Ovary (tissue), 9 donors: ENCODE measurements around the gene SMAD3. TPM values are rescaled to one million over a fixed set of nuclear protein-coding genes. Genes with fewer than 3 reads are reported as not detected.
"Not testable (repeated sequence)": the region's sequence is repeated elsewhere in the genome, so short reads cannot be mapped to it uniquely, and the experiment has no call there.

Experiments used
- DNase-seq, 5 donors: peaks; one replicate each; pipeline ENCODE4 v3.0.0-alpha.2; 2019 to 2020
- H3K27ac ChIP-seq, 2 donors: fragments of 200-600 bp; one replicate each; pipeline versions ENCODE4 v1.5.1 to v1.8.0; 2019 to 2022
- H3K27me3 ChIP-seq: fragments of 200-600 bp; one replicate; pipeline ENCODE4 v1.8.0; 2022
- H3K36me3 ChIP-seq: fragments of 200-600 bp; sonication (generic); one replicate; pipeline ENCODE4 v1.5.1; 2019
- H3K4me1 ChIP-seq: one replicate; pipeline ENCODE4 v1.8.1; 2013; ENCODE audit warnings: mild to moderate bottlenecking, moderate library complexity; ENCODE audit not compliant: insufficient read depth
- H3K4me3 ChIP-seq: fragments of 200-600 bp; sonication (generic); one replicate; pipeline ENCODE4 v1.5.1; 2017
- H3K9me3 ChIP-seq, 2 donors: fragments of 200-600 bp in 1 of 2; sonication (generic) in 1 of 2; one replicate each; pipeline versions ENCODE4 v1.5.1 to v1.8.1; 2013 to 2019; ENCODE audit warnings: mild to moderate bottlenecking in 1 of 2, moderate library complexity in 1 of 2
- CTCF ChIP-seq, 3 donors: fragments of 450-650 bp in 2 of 3; fragments of 200-600 bp in 1 of 3; IDR thresholded peaks; one replicate each; pipeline versions ENCODE4 v1.5.1 to v1.8.0; 2016 to 2022; ENCODE audit warnings: antibody characterized with exemption in 3 of 3, mild to moderate bottlenecking in 1 of 3
- EP300 ChIP-seq: sonication (generic); formaldehyde crosslinking; IDR thresholded peaks from one replicate; pipeline ENCODE4 v1.6.1; 2017; ENCODE audit warnings: antibody characterized with exemption
- POLR2A ChIP-seq: fragments of 450-650 bp; IDR thresholded peaks from one replicate; pipeline ENCODE4 v1.6.1; 2017; ENCODE audit warnings: antibody characterized with exemption, mild to moderate bottlenecking, moderate library complexity
- WGBS, 3 donors: extraction: QIAGEN DNeasy Blood & Tissue Kit in 1 of 3; methylation state at CpG; one replicate each; pipeline versions ENCODE4 v1.1.5 to v1.1.7; 2013 to 2017; 5-methylcytosine and 5-hydroxymethylcytosine counted together
- intact Hi-C, 4 donors: fragments of 100-400 bp; cut with DNase I; formaldehyde crosslinking; loops; one replicate each; pipeline versions ENCODE4 v1.11.0 to v1.15.1; 2022 to 2023
- polyA plus RNA-seq, 2 donors: library from polyadenylated mRNA; stranded (reverse); fragments of 200-250 nt in 1 of 2; fragments of 350-450 nt in 1 of 2; fragmentation: Illumina TruSeq in 1 of 2; extraction: RNeasy Lipid Tissue Mini Kit (QIAGEN cat#74804) in 1 of 2; gene quantifications; one replicate each; pipeline ENCODE4 v1.2.3, GENCODE V29; 2013 to 2014
- total RNA-seq, 7 donors: library from RNA; depleted of rRNA in 2 of 7; stranded (reverse); fragments of >200 nt in 2 of 7; fragmentation: NEBNext Ultra II Directional in 3 of 7; extraction: Animal tissue kit (Norgen Biotek cat#: 25700) in 3 of 7; gene quantifications; one replicate each; pipeline versions ENCODE4 v1.1.0 to v1.2.4, GENCODE V29; 2016 to 2023
- donor health status: DM: no; HTN: no; CAD: no; lungs with moderate emphysema.
- donor health status: DM: no; HTN: no; CAD: no.
- donor health status: Bipolar disorder and iron deficiency.
- donor health status: DM: yes; HTN: yes; CAD: no.
- donor health status: DM: no; HTN: no; CAD: no.
- donor health status: DM: yes; HTN: yes; CAD: no.

The SMAD3 gene
- total and polyA plus RNA-seq, 9 donors = 18.7 to 78.6 (median 46.0) TPM

- TF ChIP-seq EP300 (no peak), CTCF (IDR thresholded peaks at IDR 0.05) (no peak), POLR2A (no peak)
- no peaks in the 10 kb centered on the region for H3K27me3 ChIP-seq
- no peak overlapping the region for H3K4me3 ChIP-seq
- intact Hi-C loops = no loop called here
- 41 to 59% (median 49%) methylated on average over 4 of the region's 4 CpGs for WGBS, 3 donors
- no peaks in the 10 kb centered on the region for H3K9me3 ChIP-seq
- H3K36me3 ChIP-seq = no peaks in the 10 kb centered on the region
- no peak for DNase-seq
- H3K4me1 ChIP-seq = peaks cover 23% of the 10 kb centered on the region
- no peak overlapping the region for H3K27ac ChIP-seq
Measured at GRCh38 chr15:67026610-67026967, 38.8 kb upstream of the SMAD3 start.

GRCh38 chr15:67028440-67028839 is 37.0 kb upstream of the SMAD3 start:
- H3K9me3 ChIP-seq, H3K27ac ChIP-seq, intact Hi-C loops: not testable (repeated sequence)

GRCh38 chr15:67030036-67030762 is 35.2 kb upstream of the SMAD3 start:
- Histone ChIP-seq H3K36me3 (no peaks in the 10 kb centered on the region), H3K4me3 (no peak overlapping the region), H3K27me3 (no peaks in the 10 kb centered on the region), H3K9me3 (no peaks in the 10 kb centered on the region), H3K4me1 (peaks cover 12% of the 10 kb centered on the region), H3K27ac (no peak overlapping the region)
- no peak for DNase-seq
- no peak for TF ChIP-seq EP300
- no peak for TF ChIP-seq CTCF (IDR thresholded peaks at IDR 0.05)
- no peak for TF ChIP-seq POLR2A
- intact Hi-C loops = no loop called here
- 48 to 74% (median 70%) methylated on average over 5 of the region's 5 CpGs for WGBS, 3 donors

More at GRCh38 chr15:67028440-67028839, 37.0 kb upstream of the SMAD3 start:
- H3K4me3 ChIP-seq, H3K36me3 ChIP-seq, DNase-seq, H3K27me3 ChIP-seq: not testable (repeated sequence)
- WGBS, 3 donors = 89 to 94% (median 92%) methylated on average over 3 of the region's 3 CpGs
- peaks cover 25% of the 10 kb centered on the region for H3K4me1 ChIP-seq

- TF ChIP-seq CTCF (IDR thresholded peaks at IDR 0.05) (no peak), POLR2A (no peak), EP300 (no peak)
- H3K9me3 ChIP-seq = no peaks in the 10 kb centered on the region
- no peaks in the 10 kb centered on the region for H3K36me3 ChIP-seq
- H3K4me1 ChIP-seq = peaks cover 7% of the 10 kb centered on the region
- H3K4me3 ChIP-seq = no peak overlapping the region
- H3K27ac ChIP-seq = no peak overlapping the region
- H3K27me3 ChIP-seq = no peaks in the 10 kb centered on the region
- intact Hi-C loops = no loop called here
- DNase-seq = no peak
Measured at GRCh38 chr15:67031331-67031730, 34.1 kb upstream of the SMAD3 start.

- Histone ChIP-seq H3K9me3 (no peaks in the 10 kb centered on the region), H3K36me3 (no peaks in the 10 kb centered on the region), H3K4me3 (no peak overlapping the region), H3K4me1 (peaks cover 6% of the 10 kb centered on the region), H3K27me3 (no peaks in the 10 kb centered on the region), H3K27ac (no peak overlapping the region)
- DNase-seq = no peak
- intact Hi-C loops = no loop called here
- WGBS, 3 donors = 95 to 96% (median 95%) methylated on average over 3 of the region's 3 CpGs
- TF ChIP-seq POLR2A = no peak
- TF ChIP-seq CTCF (IDR thresholded peaks at IDR 0.05) = no peak
- no peak for TF ChIP-seq EP300
Measured at GRCh38 chr15:67032608-67033007, 32.8 kb upstream of the SMAD3 start.
